A673 (cell line): ENCODE data around the gene FTO.

Experiments
- EZH2 ChIP-seq: fragments of 200-600 bp; sonication (generic); IDR thresholded peaks from 2 replicates; pipeline ENCODE4 v1.6.1; 2017; ENCODE audit warnings: borderline replicate concordance, low read depth, mild to moderate bottlenecking, mixed read lengths, antibody characterized with exemption, low read length; ENCODE audit not compliant: poor library complexity, severe bottlenecking
- TF ChIP-seq, protein P1 (sequence below): fragments of 300-800, 200-600 bp; sonication (generic); conservative IDR thresholded peaks from 2 replicates; pipeline ENCODE4 v1.5.1; 2017; ENCODE audit warnings: low read depth, mild to moderate bottlenecking, antibody characterized with exemption, low read length, moderate library complexity, mixed read lengths

DNA sequence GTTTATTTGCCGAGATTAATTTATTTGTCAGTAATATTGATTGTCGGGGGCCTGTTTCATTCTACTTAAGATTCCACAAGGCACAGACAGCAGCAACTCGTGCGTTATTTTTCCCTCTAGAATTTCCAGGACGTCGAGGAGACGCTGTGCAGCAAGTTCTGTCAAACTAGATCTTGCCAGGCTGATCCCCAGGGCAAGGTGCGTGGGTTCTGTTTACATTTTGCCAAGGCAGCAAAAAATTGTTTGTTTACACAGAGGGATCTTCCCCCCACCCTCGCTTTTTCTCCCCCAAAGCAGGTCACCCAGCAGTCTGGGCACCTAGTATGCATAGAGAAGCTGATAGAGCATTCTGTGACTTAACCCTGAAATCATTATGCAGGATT is 471.2 kb downstream of the FTO start:
- TF ChIP-seq, protein P1, sequence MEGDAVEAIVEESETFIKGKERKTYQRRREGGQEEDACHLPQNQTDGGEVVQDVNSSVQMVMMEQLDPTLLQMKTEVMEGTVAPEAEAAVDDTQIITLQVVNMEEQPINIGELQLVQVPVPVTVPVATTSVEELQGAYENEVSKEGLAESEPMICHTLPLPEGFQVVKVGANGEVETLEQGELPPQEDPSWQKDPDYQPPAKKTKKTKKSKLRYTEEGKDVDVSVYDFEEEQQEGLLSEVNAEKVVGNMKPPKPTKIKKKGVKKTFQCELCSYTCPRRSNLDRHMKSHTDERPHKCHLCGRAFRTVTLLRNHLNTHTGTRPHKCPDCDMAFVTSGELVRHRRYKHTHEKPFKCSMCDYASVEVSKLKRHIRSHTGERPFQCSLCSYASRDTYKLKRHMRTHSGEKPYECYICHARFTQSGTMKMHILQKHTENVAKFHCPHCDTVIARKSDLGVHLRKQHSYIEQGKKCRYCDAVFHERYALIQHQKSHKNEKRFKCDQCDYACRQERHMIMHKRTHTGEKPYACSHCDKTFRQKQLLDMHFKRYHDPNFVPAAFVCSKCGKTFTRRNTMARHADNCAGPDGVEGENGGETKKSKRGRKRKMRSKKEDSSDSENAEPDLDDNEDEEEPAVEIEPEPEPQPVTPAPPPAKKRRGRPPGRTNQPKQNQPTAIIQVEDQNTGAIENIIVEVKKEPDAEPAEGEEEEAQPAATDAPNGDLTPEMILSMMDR = no peak
- TF ChIP-seq EZH2 = no peak
